ENCODE measurements around the gene RYR1.
"Not testable (repeated sequence)": the region's sequence is repeated elsewhere in the genome, so short reads cannot be mapped to it uniquely, and the experiment has no call there.

RYR1 gene

DNA sequence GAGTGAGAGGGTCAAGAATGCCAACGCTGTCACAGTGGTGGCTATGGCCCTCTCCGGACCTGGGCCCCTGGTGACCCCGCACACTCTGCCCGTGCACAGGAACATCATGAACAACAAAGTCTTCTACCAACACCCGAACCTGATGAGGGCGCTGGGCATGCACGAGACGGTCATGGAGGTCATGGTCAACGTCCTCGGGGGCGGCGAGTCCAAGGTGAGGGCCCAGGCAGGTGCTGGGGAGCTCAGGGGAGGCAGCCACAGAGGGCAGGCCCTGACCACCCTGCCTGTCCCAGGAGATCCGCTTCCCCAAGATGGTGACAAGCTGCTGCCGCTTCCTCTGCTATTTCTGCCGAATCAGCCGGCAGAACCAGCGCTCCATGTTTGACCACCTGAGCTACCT lies 62.6 kb downstream of the RYR1 start:
- DNase-seq = no peak

DNA sequence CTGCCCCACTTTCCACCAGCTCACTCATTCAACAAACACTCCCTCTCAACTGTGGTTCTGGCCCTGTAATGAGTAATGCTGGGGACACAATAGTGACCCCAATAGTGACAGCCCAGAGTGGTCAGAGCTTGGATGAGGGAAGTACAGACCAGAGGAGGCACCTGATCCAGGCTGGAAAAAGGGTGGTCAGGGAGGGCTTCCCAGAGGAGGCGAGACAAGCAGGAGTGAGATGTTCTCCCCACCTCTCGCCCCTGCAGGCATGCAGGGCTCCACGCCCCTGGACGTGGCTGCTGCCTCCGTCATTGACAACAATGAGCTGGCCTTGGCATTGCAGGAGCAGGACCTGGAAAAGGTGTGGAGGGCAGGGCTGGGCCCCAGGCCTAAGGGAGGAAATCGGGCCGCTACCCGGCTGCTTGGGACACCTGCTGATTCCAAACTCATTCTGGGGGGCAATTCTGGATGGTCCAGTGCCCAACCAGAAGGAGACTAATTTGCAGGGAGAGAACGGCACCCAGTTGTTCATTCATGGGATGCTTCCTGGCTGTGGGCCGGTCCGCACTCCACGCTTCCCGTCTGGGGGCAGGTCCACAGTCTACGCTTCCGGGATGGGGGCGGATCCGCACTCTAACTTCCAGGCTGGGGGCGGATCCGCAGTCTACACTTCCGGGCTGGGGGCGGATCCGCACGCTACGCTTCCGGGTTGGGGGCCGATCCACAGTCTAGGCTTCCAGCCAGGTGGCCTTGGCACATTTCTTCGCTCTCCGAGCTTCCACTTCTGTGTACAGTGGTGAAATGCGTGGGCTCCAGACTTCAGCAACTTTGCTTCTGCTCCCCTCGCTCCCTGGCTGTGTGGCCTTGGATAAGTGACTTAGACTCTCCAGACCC lies 63.4 kb downstream of the RYR1 start:
- no peak for DNase-seq

DNA sequence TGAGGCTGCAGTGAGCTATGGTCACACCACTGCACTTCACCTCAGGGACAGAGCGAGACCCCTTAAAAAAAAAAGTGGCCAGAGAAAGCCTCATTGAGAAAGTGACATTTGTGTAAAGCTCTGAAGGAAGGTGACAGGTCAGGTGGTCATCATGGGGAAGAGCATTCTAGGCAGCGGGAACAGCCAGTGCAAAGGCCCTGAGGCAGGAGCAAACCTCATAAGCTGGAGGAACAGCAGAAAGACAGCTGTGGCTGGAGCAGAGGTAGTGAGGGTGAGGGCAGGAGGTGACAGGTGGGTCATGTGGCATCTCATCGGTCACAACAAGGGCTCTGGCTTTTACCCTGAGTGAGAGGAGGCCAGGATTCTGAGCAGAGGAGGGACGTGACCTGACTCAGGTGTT lies 64.4 kb downstream of the RYR1 start:
- no peak for DNase-seq

DNA sequence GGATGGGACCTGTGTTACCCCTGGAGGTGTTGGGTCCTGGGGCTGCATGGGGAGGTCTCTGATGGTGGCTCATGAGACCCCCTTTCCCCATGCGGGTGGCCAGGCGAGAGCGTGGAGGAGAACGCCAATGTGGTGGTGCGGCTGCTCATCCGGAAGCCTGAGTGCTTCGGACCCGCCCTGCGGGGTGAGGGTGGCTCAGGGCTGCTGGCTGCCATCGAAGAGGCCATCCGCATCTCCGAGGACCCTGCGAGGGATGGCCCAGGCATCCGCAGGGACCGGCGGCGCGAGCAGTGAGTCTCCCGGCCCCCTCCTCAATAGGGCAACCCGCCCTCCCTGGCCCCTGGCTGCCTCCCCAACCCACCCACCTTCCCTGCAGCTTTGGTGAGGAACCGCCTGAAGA lies 66.0 kb downstream of the RYR1 start:
- no peak for DNase-seq

DNA sequence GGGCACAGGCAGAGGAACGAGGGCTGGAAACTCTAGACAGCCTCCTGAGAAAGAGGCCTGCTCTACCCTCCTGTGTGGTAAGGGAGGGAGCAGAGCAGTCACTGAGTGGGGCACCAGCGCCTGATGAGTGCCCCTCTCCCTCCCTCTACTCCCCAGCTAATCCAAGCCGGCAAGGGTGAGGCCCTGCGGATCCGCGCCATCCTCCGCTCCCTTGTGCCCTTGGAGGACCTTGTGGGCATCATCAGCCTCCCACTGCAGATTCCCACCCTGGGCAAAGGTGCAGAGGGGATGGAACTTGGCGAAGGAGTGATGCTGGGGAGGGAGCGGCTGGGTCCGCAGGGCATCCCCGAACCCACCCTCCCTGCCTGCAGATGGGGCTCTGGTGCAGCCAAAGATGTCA lies 67.0 kb downstream of the RYR1 start:
- DNase-seq = no peak

DNA sequence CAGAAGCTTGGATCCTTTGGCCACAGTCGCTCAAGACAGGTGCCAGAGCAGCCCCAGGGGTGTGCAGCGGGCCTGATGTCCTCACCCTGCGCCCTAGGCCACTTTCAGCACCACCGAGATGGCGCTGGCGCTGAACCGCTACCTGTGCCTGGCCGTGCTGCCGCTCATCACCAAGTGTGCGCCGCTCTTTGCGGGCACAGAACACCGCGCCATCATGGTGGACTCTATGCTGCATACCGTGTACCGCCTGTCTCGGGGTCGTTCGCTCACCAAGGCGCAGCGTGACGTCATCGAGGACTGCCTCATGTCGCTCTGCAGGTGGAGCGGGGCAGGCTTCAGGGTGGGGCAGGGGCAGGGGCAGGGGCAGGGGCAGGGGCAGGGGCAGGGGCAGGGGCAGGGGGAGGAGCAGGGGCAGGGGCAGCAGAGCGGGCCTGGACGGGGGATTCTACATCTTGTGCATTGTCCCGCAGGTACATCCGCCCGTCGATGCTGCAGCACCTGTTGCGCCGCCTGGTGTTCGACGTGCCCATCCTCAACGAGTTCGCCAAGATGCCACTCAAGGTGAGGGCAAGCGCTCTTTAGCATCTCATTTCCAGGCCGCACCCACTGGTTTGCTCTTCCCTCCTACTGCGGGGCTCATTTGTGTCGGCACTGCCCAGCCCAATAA lies 69.1 kb downstream of the RYR1 start:
- DNase-seq = no peak

DNA sequence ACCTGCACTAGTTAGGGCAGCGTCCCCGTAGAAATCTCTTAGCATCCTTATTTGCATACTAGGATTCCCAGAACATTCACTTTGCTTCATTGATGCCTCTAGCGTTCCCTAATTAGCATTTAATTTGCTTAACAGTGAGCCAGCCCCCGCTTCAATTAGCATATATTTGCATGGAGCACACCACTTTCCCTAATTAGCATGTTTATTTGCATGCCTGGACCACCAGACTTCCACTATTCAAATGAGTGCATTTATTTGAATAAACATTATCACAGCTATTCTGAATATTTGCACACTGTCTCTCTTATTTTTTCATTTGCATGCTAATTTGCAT lies 69.6 kb downstream of the RYR1 start:
- no peak for DNase-seq

DNA sequence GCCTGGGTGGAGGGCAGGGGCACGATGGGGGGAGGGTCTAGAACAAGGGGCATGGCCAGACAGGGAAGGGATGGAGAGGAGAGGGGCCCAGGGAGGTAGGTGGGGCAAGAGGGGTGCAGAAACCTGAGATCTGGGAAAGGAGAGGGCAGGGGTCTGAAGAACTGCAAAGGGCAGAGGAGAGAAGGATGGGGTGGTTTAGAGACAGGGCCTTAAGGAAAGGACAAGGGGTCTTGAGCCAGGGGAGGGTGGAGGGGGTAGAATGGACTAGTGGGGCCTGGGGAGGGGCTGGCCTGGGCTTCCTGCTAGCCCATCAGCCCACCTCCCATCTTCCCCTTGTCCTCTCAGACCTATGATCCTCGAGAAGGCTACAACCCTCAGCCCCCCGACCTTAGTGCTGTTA lies 72.5 kb downstream of the RYR1 start:
- no peak for DNase-seq

DNA sequence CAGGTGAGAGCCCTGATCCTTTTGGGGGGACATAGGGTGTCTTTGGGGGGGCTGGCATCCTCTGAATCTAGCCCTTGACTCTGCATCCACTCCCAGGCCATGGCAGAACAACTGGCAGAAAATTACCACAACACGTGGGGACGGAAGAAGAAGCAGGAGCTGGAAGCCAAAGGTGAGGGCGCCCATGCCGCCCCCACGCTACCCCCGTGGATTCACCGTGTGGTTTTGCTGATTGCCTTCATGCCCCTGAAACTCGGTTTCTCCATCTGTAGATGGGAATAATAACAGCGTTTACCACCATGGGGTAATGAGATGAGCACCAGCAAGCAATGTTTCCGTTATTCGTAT lies 72.9 kb downstream of the RYR1 start:
- DNase-seq = no peak

DNA sequence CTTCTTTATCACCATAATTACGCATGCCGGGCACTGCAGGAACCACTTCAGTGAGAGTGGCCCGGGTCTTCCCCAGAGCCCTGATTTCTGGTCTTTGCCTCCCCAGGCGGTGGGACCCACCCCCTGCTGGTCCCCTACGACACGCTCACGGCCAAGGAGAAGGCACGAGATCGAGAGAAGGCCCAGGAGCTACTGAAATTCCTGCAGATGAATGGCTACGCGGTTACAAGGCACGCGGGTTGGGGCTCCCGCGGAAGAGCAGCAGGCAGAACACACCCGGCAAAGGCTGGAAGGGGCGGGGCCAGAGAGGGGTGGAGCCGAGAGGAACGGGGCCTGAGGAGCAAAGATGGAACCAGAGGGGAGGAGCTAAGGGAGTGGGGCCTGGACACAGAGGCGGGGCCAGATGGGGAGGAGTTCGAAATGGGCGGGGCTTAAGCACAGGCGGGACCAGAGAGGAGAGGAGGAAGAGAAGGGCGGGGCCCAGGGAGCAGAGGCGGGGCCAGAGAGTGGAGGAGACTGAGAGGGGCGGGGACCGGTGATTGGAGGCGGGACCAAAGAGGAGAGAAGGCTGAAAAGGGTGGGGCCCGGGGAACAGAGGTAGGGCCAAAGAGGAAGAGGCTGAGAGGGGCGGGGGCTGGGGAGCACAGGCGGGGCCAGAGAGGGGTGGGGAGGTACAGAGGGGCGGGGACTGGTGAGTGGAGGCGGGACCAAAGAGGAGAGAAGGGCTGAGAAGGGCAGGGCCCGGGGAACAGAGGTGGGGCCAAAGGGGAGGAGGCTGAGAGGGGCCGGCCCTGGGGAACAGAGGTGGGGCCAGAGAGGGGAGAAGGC lies 73.4 kb downstream of the RYR1 start:
- DNase-seq = peak; percentile 96

DNA sequence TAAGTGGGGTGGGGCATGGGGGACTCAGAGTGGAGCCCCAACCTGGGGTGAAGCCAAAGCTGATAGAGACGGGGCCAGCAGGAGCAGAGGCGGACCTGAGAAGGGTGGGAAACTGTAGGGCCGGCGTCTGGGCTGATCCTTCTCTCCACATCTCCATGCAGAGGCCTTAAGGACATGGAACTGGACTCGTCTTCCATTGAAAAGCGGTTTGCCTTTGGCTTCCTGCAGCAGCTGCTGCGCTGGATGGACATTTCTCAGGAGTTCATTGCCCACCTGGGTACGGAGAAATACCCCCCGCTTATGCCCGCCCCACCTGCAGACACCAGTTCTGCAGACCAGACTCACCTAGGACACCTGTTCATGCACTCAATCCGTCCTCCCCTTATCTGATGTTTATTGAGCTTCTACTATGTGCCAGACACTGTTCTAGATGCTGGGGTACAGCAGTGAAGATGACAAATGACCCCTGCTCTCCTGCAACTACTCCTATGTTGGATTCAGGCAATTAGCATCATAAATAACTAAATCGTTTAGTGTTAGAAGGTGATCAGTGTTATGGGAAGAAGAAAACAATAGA lies 74.1 kb downstream of the RYR1 start:
- DNase-seq = no peak

DNA sequence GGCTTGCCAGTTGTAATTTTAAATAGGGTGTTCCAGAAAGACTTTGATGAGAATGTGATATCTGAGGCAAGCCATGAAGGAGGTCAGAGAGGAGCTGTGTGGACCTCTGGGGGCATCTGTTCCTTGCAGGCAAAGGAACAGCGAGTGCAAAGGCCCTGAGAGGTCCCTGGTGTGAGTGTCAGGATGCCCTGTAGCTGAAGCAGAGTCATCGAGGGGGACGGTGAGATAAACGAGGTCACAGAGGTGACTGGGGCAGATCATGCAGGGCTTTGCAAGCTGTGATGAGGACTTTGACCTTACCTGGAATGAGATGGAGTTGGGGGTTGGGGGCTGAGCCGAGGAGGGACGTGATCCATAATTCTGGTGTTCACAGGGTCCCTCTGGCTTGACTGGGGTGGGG lies 75.0 kb downstream of the RYR1 start:
- DNase-seq = no peak

DNA sequence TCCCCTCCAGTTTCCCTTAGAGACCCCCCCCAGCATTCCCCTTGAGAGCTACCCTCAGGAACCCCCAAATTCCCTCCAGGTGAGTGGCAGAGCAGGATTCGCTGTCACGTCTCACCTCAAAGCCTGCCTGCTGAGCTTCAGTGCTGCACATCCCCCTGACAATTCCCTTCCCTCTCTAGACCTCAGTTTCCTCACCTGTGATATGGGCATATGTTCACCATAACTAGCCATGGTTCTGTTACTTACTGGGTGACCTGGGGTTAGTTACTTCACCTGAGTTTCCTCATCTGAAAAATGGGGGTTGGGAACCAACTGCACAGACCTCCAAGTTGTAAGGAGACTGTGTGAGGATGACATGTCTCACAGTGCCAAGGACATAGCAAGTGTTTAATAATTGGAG lies 75.5 kb downstream of the RYR1 start:
- DNase-seq = no peak

DNA sequence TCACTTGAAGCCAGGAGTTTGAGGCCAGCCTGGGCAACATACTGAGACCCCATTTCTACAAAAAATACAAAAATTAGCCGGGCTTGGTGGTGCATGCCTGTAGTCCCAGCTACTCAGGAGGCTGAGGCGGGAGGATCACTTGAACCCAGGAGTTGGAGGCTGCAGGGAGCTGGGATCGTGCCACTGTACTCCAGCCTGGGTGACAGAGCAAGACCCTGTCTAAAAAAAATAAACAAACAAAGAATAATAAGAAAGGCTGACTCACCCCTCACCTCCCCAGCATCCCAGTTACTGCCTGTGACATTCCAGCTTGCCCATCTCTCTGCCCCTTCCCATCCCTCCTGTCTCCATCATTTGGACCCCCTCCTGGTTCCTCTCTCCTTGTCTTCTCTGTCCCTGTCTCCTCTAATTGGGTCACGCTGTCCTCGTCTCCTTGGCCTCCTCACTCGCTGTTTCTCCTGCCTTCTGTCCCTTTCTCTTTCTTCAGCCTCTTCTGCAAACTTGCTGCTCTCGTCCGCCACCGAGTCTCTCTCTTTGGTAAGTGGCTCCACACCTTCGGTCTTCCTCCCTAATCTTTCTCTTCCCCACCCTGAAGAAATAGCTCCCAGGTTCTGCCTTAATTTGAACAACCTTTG lies 77.7 kb downstream of the RYR1 start:
- DNase-seq = no peak

DNA sequence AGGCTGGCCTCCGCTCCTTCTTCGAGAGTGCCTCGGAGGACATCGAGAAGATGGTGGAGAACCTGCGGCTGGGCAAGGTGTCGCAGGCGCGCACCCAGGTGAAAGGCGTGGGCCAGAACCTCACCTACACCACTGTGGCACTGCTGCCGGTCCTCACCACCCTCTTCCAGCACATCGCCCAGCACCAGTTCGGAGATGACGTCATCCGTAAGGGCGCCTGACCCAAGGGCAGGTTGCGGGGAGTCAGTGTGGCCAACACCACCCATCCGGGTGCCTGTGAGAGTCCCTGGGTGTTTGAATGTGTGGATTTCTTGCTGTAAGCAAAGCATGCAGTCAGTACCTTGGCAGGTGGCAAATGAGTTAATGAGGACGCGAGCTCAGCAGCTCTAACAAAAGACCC lies 78.8 kb downstream of the RYR1 start:
- no peak for DNase-seq

DNA sequence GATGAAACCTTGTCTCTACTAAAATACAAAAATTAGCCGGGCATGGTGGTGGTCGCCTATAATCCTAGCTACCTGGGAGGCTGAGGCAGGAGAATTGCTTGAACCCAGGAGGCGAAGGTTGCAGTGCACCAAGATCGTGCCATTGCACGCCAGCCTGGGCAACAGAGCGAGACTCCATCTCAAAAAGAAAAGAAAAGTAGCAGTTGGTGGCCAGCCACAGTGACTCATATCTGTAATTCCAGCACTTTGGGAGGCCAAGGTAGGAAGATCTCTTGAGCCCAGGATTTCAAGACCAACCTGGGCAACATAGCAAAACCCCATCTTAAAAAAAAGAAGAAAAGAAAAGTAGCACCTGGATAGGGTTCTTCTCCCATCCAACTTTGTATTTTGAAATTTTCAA lies 79.7 kb downstream of the RYR1 start:
- DNase-seq = not testable (repeated sequence)

DNA sequence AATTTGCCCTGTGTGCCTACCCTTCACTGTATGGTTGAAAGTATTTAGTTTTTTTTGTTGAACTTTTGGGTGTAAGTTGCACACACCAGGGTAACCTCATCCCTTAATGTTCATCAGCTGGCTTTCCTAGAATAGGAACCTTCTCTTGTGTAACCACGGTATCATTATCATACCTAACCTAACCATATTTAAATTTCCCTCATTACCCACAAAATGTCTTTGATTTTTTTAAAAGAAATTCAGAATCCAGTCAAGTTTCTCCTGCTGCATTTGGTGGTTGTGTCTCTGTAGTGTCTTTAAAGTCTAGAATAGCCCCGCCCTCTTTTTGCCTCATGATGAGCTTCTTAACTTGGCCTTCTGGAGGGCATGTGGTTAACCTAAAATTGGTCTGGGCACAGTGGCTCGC lies 80.3 kb downstream of the RYR1 start:
- no peak for DNase-seq

DNA sequence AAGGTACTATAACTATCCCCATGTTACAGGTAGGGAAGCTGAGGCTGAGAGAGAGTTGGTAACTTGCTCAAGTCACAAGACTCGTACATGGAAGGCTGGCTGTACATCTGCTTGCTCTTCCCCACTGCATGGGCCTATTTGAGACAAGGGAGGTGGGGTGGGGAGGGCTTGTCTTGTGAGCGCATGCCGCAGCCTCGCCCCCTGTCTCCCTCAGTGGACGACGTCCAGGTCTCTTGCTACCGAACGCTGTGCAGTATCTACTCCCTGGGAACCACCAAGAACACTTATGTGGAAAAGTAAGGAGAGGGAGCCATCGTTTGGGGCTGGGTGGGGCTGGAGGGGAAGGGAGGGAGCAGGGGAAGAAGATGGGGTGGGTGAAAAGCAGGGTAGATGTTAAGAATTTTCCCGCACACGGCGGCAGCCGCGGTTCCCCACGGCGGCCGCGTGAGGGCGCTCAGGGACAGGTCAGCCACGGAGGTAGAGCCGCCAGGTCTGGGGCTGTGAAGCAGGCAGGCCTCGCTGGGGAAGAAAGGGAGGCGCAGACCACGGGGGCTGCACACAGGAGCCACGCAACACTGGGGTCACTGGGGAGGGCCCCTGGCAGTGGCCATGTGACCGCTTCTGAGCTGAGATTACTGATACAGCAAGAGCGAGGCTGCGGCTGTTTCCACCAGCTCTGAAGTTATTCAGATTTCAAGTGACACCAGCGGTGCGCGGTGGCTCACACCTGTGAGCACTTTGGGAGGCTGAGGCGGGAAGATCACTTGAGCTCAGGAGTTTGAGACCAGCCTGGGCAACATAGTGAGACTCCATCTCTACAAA lies 81.5 kb downstream of the RYR1 start:
- DNase-seq = peak; percentile 91

DNA sequence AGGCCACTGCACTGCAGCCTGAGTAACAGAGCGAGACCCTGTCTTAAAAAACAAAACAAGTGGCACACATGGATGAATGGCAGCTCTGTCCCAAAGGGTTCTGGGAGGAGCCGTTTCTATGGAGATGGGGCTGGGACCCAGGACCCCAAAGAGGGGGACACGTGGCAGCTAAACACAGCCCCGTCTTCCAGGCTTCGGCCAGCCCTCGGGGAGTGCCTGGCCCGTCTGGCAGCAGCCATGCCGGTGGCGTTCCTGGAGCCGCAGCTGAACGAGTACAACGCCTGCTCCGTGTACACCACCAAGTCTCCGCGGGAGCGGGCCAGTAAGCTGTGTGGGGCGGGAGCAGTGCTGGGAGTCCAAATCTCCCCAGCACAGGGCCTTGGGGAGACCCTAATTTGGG lies 82.4 kb downstream of the RYR1 start:
- no peak for DNase-seq

DNA sequence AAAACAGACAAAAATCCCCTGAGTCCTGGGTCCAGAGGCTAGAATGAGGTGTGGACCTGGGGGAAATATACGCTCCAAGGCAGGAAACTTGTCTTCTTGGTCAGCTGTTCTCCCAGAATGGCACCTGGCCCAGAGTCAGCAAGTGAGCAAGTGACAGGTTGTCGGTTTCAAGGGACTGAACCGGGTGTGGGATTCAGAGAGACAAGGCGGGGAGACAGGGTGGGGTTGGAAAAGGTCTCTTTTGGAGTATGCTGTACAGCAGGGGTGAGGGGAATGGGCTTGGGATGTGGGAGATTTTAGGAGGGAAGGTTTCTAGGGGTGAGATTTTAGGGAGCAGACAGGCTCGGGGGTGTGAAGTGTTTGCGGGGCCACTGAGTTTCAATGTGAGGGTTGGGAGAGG lies 83.3 kb downstream of the RYR1 start:
- DNase-seq = no peak

DNA sequence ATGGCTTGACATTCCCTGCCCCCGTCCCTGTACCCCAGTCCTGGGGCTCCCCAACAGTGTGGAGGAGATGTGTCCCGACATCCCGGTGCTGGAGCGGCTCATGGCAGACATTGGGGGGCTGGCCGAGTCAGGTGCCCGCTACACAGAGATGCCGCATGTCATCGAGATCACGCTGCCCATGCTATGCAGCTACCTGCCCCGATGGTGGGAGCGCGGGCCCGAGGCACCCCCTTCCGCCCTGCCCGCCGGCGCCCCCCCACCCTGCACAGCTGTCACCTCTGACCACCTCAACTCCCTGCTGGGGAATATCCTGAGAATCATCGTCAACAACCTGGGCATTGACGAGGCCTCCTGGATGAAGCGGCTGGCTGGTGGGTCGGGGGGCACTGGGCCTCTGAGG lies 83.8 kb downstream of the RYR1 start:
- no peak for DNase-seq

DNA sequence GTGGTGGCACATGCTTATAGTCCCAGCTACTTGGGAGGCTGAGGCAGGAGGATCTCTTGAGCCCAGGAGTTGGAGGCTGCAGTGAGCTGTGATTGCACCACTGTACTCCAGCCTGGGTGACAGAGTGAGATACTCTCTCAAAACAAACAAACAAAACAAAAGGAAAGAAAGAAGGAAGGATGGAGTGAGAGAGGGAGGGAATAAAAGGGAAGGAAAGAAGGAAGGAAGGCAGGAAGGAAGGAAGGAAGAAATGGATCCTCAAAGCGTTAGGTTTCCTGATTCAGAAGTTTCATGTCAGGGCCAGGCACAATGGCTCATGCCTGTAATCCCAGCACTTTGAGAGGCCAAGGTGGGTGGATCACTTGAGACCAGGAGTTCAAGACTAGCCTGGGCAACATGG lies 84.5 kb downstream of the RYR1 start:
- not testable (repeated sequence) for DNase-seq
